ENCODE measurements around the gene IRF1. TPM values are rescaled to one million over a fixed set of nuclear protein-coding genes. Genes with fewer than 3 reads are reported as not detected.

Gene IRF1
- total RNA-seq, 1 donor = 22.1 TPM

- no peaks in the 10 kb centered on the region for H3K79me2 ChIP-seq (ENCODE audit: insufficient read depth, low read length)
- H4K20me1 ChIP-seq (ENCODE audit: insufficient read depth, low read length) = no peaks in the 10 kb centered on the region
- TF ChIP-seq CTCF (IDR thresholded peaks at IDR 0.05; ENCODE audit: extremely low read depth, low read depth, low read length) = no peak
- no peaks in the 10 kb centered on the region for H3K27me3 ChIP-seq (ENCODE audit: insufficient read depth, low read length)
- H2AFZ ChIP-seq (ENCODE audit: low read length) = no peak overlapping the region
- peak overlapping the region; percentile 54 for H3K27ac ChIP-seq (ENCODE audit: low read depth, low read length)
- H3K4me3 ChIP-seq (ENCODE audit: insufficient read depth, low read length) = no peak overlapping the region
- H3K4me1 ChIP-seq (ENCODE audit: insufficient read depth, low read length) = peaks cover 57% of the 10 kb centered on the region
- no peaks in the 10 kb centered on the region for H3K9me3 ChIP-seq (ENCODE audit: low read depth, low read length)
- H3K4me2 ChIP-seq (ENCODE audit: insufficient read depth, low read length) = no peak overlapping the region
- H3K36me3 ChIP-seq (ENCODE audit: insufficient read depth, low read length) = no peaks in the 10 kb centered on the region
- no peak for DNase-seq (ENCODE audit: insufficient read length, low spot score, missing footprints)
These were observed 9.8 kb upstream of the IRF1 start for GRCh38 chr5:132500244-132500930.

GRCh38 chr5:132499440-132500243 lies 9.1 kb upstream of the IRF1 start:
- peak overlapping the region; percentile 54 for H3K27ac ChIP-seq (ENCODE audit: low read depth, low read length)

GRCh38 chr5:132498686-132499271 lies 8.2 kb upstream of the IRF1 start:
- no peak overlapping the region for H3K4me3 ChIP-seq (ENCODE audit: insufficient read depth, low read length)
- peaks cover 60% of the 10 kb centered on the region for H3K4me1 ChIP-seq (ENCODE audit: insufficient read depth, low read length)
- H2AFZ ChIP-seq (ENCODE audit: low read length) = no peak overlapping the region
- H3K27me3 ChIP-seq (ENCODE audit: insufficient read depth, low read length) = no peaks in the 10 kb centered on the region
- H3K79me2 ChIP-seq (ENCODE audit: insufficient read depth, low read length) = no peaks in the 10 kb centered on the region
- no peaks in the 10 kb centered on the region for H3K9me3 ChIP-seq (ENCODE audit: low read depth, low read length)
- no peak for TF ChIP-seq CTCF (IDR thresholded peaks at IDR 0.05; ENCODE audit: extremely low read depth, low read depth, low read length)
- no peak for DNase-seq (ENCODE audit: insufficient read length, low spot score, missing footprints)
- H3K36me3 ChIP-seq (ENCODE audit: insufficient read depth, low read length) = no peaks in the 10 kb centered on the region
- H3K4me2 ChIP-seq (ENCODE audit: insufficient read depth, low read length) = peak overlapping the region; percentile 19
- peak overlapping the region; percentile 98 for H3K27ac ChIP-seq (ENCODE audit: low read depth, low read length)
- H4K20me1 ChIP-seq (ENCODE audit: insufficient read depth, low read length) = no peaks in the 10 kb centered on the region

More at GRCh38 chr5:132499440-132500243, 9.1 kb upstream of the IRF1 start:
- Histone ChIP-seq H3K79me2 (ENCODE audit: insufficient read depth, low read length) (no peaks in the 10 kb centered on the region), H3K36me3 (ENCODE audit: insufficient read depth, low read length) (no peaks in the 10 kb centered on the region), H3K4me2 (ENCODE audit: insufficient read depth, low read length) (no peak overlapping the region), H2AFZ (ENCODE audit: low read length) (no peak overlapping the region), H3K9me3 (ENCODE audit: low read depth, low read length) (no peaks in the 10 kb centered on the region), H3K4me3 (ENCODE audit: insufficient read depth, low read length) (no peak overlapping the region), H3K27me3 (ENCODE audit: insufficient read depth, low read length) (no peaks in the 10 kb centered on the region), H3K4me1 (ENCODE audit: insufficient read depth, low read length) (peaks cover 57% of the 10 kb centered on the region), H4K20me1 (ENCODE audit: insufficient read depth, low read length) (no peaks in the 10 kb centered on the region)
- peak; percentile 68 for DNase-seq (ENCODE audit: insufficient read length, low spot score, missing footprints)
- TF ChIP-seq CTCF (IDR thresholded peaks at IDR 0.05; ENCODE audit: extremely low read depth, low read depth, low read length) = no peak

GRCh38 chr5:132498152-132498551 lies 7.6 kb upstream of the IRF1 start:
- TF ChIP-seq CTCF (IDR thresholded peaks at IDR 0.05; ENCODE audit: extremely low read depth, low read depth, low read length) = no peak
- Histone ChIP-seq H3K9me3 (ENCODE audit: low read depth, low read length) (no peaks in the 10 kb centered on the region), H3K4me1 (ENCODE audit: insufficient read depth, low read length) (peaks cover 60% of the 10 kb centered on the region), H3K27me3 (ENCODE audit: insufficient read depth, low read length) (no peaks in the 10 kb centered on the region), H3K4me3 (ENCODE audit: insufficient read depth, low read length) (peak overlapping the region; percentile 83), H2AFZ (ENCODE audit: low read length) (no peak overlapping the region), H4K20me1 (ENCODE audit: insufficient read depth, low read length) (no peaks in the 10 kb centered on the region), H3K79me2 (ENCODE audit: insufficient read depth, low read length) (no peaks in the 10 kb centered on the region), H3K36me3 (ENCODE audit: insufficient read depth, low read length) (no peaks in the 10 kb centered on the region), H3K27ac (ENCODE audit: low read depth, low read length) (peak overlapping the region; percentile 98), H3K4me2 (ENCODE audit: insufficient read depth, low read length) (peak overlapping the region; percentile 92)
- peak; percentile 92 for DNase-seq (ENCODE audit: insufficient read length, low spot score, missing footprints)
